ENCODE measurements around the gene FGD4. TPM values are rescaled to one million over a fixed set of nuclear protein-coding genes. Genes with fewer than 3 reads are reported as not detected.

The FGD4 gene
- 9.5 and 16.2 TPM in 2 replicates for total RNA-seq
- 1.3 TPM for polyA plus RNA-seq (2012)

DNA sequence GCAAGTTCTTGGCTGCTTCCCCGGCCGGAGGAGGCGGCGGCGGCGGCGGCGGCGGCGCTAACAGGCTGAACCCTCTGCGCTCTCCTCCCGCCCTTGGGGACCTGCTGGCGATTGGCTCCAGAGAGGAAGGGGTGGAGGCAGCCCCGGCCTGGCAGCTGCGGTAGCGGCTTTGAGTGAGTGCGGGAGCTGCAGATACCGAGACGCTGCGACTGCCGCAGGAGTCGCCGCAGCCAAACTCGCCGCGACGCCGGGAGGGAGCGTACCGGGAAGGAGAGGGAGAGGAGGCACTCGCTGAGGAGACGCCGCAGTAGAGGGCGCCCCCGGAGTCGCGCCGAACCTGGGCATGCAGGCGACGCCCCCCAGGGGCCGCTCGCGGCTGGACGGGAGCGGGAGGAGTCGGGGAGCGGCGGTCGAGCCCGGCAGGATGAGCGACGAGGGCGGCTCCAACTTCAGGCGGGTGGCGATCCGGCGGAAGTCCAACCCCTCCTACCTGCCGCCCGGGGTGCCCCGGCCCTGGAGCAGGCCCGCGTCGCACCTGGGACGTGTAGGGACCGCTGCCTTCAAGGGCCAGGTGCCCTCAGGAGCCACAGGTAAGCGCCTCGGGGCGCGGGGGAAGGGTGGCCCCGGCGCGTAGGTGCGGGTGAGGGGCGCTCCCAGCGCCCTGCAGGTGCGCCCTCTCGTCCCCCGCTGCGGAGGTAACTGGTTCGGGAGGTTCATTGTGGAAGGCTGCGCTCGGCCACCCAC lies at the start of gene FGD4:
Gene FGD4 (plus strand): TSS at position 189 of the 744 bp plus-strand sequence.
- peak; percentile 91 for DNase-seq (ENCODE audit: low read depth)

- no peak for DNase-seq (ENCODE audit: low read depth)
Measured at GRCh38 chr12:32353540-32353939, 45.8 kb upstream of the FGD4 start.

GRCh38 chr12:32357601-32358249 lies 41.6 kb upstream of the FGD4 start:
- no peak for DNase-seq (ENCODE audit: low read depth)

GRCh38 chr12:32360956-32361355 lies 38.4 kb upstream of the FGD4 start:
- DNase-seq (ENCODE audit: low read depth): no peak

- DNase-seq (ENCODE audit: low read depth): no peak
Measured at GRCh38 chr12:32362892-32363291, 36.5 kb upstream of the FGD4 start.

GRCh38 chr12:32365473-32366064 lies 33.8 kb upstream of the FGD4 start:
- DNase-seq (ENCODE audit: low read depth): peak; percentile 76

DNA sequence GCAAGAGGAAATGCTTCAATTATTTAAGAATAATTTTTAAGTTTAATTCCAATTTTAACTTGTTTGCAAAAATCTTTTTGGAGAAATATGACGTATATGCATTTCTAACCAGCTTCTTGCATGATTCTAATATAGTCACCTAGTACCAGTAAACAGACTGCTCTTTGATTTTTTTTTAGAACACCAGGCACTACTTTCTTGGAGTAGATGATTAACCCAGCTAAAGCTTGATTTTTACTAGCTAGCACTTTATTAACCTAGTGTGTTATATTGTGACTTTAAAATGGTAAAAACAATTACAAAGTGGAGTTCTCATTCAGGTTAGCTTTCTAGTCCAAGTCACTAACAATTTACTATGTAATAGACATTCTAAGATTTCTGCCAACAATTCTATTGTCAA lies 32.6 kb upstream of the FGD4 start:
- no peak for DNase-seq (ENCODE audit: low read depth)

- DNase-seq (ENCODE audit: low read depth): no peak
Measured at GRCh38 chr12:32367381-32367780, 32.0 kb upstream of the FGD4 start.

GRCh38 chr12:32369202-32369601 lies 30.2 kb upstream of the FGD4 start:
- DNase-seq (ENCODE audit: low read depth): peak; percentile 88

DNA sequence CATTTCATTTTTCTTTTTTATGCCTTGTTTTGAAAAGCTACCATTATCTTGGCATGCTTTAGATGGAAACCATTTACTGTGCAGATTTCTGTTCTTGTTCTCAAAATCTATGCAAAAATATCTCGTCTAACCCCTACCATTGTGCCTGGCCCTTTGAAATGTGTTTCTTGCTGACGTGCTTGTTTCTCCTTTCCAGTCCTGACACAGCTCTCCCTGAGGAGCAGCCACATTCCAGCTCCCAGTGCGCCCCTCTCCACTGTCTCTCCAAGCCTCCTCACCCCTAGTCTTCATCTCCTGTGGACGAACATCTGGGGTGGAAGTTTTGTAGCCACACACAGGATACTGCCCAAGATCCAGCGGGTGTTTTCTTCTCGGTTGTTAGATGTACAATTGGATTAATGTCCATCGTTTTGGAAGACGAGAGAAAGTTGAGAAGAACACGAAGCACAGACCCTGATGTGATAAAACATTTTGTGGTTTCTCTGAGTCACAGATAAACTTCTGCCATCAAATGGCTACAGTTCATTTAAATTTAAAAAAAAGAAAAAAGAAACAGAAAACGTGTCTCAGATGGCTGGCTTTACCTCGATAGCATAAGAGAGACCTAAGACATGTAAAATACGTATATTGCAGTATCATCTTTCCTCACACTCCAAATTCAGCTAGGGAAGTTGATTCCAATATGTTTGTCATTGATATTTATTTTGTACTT lies 21.9 kb upstream of the FGD4 start:
- peak; percentile 10 for DNase-seq (ENCODE audit: low read depth)

DNA sequence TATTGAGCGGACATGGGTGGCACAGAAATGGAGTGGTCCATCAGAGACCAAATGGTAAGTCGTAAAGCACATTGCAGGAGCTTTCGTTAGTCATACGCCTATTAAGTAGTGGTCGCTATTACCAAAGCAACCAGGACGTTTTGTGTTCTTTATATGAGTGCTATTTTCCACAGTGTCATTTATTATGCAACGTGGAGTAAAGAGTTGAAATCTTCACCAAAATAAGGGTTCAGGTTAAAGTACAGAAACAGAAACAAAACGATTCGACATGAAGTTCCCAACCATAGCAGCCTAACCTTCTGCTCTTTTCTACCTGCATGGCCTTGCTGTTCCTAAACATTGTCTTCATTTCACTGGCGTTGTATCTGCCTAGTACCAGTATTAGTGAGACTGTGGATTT lies 20.1 kb upstream of the FGD4 start:
- no peak for DNase-seq (ENCODE audit: low read depth)

DNA sequence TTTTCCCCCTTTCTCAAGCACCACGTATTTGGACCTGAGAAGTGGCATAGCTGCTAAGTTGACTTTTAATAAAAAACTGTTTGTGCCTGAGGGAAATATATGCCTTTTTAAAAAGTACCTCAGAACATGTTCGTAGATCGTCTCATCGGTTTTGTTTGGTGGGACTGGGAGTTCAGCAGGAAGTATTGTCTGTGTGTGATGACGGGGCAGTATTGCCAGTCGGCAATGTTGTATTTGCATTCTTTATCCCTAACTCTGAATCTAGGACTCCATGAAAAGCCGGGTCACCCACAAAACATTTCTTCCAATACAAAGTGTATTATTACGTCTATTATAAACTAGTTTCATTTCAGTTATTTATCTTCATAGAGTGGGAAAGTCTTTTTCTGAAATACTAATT lies 19.7 kb upstream of the FGD4 start:
- no peak for DNase-seq (ENCODE audit: low read depth)

- DNase-seq (ENCODE audit: low read depth): no peak
Measured at GRCh38 chr12:32382226-32382625, 17.1 kb upstream of the FGD4 start.

DNA sequence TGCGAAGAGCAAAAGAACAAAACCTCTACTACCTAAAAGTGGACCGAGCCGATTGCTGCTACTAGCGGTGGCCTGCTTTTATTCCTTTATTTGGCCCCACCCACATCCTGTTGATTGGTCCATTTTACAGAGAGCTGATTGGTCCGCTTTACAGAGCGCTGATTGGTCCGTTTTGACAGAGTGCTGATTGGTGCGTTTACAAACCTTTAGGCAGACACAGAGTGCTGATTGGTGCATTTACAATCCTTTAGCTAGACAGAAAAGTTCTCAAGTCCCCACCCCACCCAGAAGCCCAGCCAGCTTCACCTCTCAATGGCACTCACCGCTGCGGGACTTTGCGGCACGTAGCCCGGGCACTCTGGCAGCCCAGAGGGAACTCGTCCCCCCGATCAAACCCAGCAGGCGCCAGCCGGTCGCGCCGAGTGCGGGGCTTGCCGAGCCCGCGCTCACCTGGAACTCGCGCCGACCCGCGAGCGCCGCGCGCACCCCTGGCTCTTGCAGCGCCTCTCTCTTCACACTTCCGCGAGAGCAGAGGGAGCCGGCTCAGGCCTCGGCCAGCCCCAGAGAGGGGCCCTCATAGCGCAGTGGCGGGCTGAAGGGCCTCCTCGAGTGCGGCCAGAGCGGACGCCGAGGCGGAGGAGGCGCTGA lies 8.7 kb upstream of the FGD4 start:
- DNase-seq (ENCODE audit: low read depth): no peak

DNA sequence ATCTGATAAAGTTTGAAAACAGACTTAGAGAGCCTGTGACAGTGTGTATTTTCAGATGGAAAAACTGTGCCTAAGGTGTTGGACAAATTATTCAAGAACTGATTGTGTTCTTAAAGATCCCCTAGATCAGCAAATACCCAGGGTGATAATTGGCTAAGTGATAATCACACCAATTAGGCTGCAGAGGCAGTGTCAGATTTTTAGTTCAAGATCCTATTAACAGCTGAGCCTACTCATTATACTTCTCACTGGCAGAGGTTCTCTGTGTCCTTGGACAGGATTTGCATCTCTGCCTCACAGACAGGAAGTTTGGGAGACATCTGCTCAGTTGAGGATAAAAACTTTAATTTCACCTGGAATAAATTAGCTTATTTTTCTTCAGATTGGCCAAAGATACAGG lies 4.3 kb upstream of the FGD4 start:
- DNase-seq (ENCODE audit: low read depth): no peak

DNA sequence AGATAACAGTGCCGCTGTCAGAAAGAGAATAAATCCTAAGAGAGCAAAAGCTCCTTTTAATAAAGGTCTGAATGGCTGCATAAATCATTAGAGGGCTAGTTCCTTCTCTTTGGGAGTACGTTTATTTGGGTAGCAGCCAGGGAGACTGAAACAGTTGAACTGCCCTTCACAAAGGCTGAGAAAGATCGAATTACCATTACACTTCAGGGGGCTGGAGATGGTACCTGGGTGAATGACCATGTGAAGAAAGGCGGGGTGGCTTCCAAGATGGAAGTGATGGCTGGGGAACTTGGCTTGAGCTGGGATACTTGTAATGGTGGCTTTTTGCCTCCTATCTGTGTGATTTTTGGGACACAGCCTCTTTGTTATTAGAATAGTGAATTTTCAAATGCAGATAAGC lies 1.7 kb upstream of the FGD4 start:
- no peak for DNase-seq (ENCODE audit: low read depth)

DNA sequence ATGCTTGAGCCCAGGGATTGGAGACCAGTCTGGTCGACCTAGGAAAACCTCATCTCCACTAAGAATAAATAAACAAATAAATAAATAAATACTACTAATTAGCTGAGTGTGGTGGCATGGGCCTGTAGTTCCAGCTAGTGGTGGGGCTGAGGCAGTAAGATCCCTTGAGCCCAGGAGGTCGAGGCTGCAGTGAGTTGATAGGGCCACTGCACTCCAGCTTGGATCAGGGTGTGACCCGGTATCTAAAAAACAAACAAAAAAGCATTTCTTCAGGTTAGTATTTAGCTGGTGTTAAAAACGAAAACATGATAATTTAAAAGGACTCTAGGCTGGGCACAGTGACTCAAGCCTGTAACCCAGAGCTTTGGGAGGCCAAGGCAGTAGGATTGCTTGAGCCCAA lies 1.2 kb upstream of the FGD4 start:
- no peak for DNase-seq (ENCODE audit: low read depth)

DNA sequence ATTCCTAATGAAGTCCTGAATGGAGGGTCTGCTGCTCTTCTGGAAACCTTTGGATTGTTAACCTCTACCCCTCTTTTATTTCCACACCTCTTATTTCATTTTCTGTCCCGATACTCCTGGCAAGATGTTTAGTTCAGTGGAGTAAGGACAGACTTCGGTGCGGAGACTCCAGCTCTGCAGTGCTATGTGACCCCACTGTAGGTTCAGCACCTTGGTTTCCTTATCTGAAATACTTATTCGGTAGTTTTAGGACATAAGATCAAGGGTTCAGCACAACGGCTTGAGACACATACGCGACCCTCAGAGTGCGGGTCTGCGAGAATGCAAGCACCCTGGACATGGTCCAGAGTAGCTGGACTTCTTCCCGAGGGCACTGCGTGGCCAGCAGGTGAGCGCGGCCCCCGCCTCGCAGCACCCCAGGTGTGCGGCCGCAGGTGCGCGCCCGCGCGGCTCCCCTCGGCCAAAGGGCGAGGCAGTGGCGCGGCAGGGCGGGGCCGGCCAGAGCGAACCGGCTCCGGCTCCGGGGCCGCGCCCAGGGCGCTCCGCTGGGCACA lies 465 bp upstream of the FGD4 start:
- DNase-seq (ENCODE audit: low read depth): no peak

- DNase-seq (ENCODE audit: low read depth): no peak
Measured at GRCh38 chr12:32400114-32400672, 835 bp downstream of the FGD4 start.

DNA sequence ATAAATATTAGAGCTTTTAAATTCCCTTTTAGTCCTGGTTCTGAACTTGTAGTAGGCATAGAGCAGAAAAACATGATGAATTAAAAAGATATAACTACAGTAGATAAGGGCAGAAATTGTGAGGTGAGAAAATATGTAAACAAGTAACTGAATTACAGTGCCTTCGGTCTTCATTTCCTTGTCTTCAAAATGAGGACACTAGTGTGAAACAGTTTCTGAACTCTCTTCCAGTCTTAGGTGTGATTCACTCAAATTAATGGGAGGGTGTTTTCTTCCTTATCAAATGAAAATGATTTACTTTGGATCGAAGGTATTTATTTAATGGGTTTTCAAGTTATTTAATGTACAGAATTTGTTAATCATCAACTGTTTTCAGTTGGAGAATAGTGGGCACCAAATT lies 1.5 kb downstream of the FGD4 start:
- no peak for DNase-seq (ENCODE audit: low read depth)

GRCh38 chr12:32402170-32402569 lies 2.8 kb downstream of the FGD4 start:
- DNase-seq (ENCODE audit: low read depth): no peak

All from myocyte (in vitro differentiated cells).